ENCODE measurements around the gene MICU2. TPM values are rescaled to one million over a fixed set of nuclear protein-coding genes. Genes with fewer than 3 reads are reported as not detected.

Gene MICU2
- total and polyA plus RNA-seq, 2 experiments from 2014 or later: 51.0 to 122 TPM

- TF ChIP-seq, protein P1, sequence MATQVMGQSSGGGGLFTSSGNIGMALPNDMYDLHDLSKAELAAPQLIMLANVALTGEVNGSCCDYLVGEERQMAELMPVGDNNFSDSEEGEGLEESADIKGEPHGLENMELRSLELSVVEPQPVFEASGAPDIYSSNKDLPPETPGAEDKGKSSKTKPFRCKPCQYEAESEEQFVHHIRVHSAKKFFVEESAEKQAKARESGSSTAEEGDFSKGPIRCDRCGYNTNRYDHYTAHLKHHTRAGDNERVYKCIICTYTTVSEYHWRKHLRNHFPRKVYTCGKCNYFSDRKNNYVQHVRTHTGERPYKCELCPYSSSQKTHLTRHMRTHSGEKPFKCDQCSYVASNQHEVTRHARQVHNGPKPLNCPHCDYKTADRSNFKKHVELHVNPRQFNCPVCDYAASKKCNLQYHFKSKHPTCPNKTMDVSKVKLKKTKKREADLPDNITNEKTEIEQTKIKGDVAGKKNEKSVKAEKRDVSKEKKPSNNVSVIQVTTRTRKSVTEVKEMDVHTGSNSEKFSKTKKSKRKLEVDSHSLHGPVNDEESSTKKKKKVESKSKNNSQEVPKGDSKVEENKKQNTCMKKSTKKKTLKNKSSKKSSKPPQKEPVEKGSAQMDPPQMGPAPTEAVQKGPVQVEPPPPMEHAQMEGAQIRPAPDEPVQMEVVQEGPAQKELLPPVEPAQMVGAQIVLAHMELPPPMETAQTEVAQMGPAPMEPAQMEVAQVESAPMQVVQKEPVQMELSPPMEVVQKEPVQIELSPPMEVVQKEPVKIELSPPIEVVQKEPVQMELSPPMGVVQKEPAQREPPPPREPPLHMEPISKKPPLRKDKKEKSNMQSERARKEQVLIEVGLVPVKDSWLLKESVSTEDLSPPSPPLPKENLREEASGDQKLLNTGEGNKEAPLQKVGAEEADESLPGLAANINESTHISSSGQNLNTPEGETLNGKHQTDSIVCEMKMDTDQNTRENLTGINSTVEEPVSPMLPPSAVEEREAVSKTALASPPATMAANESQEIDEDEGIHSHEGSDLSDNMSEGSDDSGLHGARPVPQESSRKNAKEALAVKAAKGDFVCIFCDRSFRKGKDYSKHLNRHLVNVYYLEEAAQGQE (IDR thresholded peaks at IDR 0.05; ENCODE audit: unreplicated experiment): no peak
These were observed 25.2 kb downstream of the MICU2 start (continued) for GRCh38 chr13:21578748-21579147.

DNA sequence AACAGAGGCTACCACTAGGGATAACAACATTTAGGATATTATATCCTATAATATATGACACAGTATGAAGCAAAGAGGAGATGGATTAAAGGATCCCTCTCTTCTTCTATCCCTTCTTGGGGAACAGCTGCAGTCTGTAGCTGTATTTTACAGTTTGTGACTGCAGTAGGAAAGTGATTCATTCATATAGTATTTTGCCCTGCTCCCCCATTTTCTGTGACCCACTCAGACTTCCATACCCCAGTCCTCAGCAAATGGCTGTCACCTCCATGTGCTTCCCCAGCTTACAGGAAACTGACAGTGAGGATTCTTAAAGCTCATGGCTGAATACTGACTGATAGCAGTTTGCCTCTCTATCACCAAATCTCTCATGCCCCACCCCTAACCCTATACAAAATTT is 27.5 kb downstream of the MICU2 start:
- no peak overlapping the region for H3K4me2 ChIP-seq
- H3K36me3 ChIP-seq (ENCODE audit: insufficient read depth): no peaks in the 10 kb centered on the region
- H3K27ac Mint-ChIP-seq: 0 out of 2 replicates have a peak overlapping the region, but pooled peaks have one; percentile 63
- DNase-seq (ENCODE audit: low spot score) (no peak), ATAC-seq (no peak)
- no peak overlapping the region for H3K27ac ChIP-seq (ENCODE audit: low read depth)
- H3K4me1 ChIP-seq (ENCODE audit: insufficient read depth): peaks cover 8% of the 10 kb centered on the region
- no peak overlapping the region for H2AFZ ChIP-seq
- no peaks in the 10 kb centered on the region for H3F3A ChIP-seq (replicated peaks; ENCODE audit: low read depth)
- no peaks in the 10 kb centered on the region for H3K9me2 ChIP-seq (ENCODE audit: insufficient read depth)
- H4K20me1 ChIP-seq (replicated peaks; ENCODE audit: insufficient read depth): no peaks in the 10 kb centered on the region
- H3K4me3 Mint-ChIP-seq: no peak overlapping the region
- peaks cover 18% of the 10 kb centered on the region for H3K4me1 Mint-ChIP-seq
- H3K79me2 ChIP-seq (replicated peaks; ENCODE audit: insufficient read depth): peaks cover 49% of the 10 kb centered on the region
- no peak overlapping the region for H3K4me3 ChIP-seq
- H3K27me3 Mint-ChIP-seq (ENCODE audit: insufficient read depth, low read depth, poor library complexity): no peaks in the 10 kb centered on the region
- H3K9me3 Mint-ChIP-seq: no peaks in the 10 kb centered on the region
- H3K36me3 Mint-ChIP-seq (ENCODE audit: low read depth): peaks cover 4% of the 10 kb centered on the region; the same call in 2 of the 3 replicates
- H3K27me3 ChIP-seq (ENCODE audit: insufficient read depth): no peaks in the 10 kb centered on the region
- TF ChIP-seq, protein P2, sequence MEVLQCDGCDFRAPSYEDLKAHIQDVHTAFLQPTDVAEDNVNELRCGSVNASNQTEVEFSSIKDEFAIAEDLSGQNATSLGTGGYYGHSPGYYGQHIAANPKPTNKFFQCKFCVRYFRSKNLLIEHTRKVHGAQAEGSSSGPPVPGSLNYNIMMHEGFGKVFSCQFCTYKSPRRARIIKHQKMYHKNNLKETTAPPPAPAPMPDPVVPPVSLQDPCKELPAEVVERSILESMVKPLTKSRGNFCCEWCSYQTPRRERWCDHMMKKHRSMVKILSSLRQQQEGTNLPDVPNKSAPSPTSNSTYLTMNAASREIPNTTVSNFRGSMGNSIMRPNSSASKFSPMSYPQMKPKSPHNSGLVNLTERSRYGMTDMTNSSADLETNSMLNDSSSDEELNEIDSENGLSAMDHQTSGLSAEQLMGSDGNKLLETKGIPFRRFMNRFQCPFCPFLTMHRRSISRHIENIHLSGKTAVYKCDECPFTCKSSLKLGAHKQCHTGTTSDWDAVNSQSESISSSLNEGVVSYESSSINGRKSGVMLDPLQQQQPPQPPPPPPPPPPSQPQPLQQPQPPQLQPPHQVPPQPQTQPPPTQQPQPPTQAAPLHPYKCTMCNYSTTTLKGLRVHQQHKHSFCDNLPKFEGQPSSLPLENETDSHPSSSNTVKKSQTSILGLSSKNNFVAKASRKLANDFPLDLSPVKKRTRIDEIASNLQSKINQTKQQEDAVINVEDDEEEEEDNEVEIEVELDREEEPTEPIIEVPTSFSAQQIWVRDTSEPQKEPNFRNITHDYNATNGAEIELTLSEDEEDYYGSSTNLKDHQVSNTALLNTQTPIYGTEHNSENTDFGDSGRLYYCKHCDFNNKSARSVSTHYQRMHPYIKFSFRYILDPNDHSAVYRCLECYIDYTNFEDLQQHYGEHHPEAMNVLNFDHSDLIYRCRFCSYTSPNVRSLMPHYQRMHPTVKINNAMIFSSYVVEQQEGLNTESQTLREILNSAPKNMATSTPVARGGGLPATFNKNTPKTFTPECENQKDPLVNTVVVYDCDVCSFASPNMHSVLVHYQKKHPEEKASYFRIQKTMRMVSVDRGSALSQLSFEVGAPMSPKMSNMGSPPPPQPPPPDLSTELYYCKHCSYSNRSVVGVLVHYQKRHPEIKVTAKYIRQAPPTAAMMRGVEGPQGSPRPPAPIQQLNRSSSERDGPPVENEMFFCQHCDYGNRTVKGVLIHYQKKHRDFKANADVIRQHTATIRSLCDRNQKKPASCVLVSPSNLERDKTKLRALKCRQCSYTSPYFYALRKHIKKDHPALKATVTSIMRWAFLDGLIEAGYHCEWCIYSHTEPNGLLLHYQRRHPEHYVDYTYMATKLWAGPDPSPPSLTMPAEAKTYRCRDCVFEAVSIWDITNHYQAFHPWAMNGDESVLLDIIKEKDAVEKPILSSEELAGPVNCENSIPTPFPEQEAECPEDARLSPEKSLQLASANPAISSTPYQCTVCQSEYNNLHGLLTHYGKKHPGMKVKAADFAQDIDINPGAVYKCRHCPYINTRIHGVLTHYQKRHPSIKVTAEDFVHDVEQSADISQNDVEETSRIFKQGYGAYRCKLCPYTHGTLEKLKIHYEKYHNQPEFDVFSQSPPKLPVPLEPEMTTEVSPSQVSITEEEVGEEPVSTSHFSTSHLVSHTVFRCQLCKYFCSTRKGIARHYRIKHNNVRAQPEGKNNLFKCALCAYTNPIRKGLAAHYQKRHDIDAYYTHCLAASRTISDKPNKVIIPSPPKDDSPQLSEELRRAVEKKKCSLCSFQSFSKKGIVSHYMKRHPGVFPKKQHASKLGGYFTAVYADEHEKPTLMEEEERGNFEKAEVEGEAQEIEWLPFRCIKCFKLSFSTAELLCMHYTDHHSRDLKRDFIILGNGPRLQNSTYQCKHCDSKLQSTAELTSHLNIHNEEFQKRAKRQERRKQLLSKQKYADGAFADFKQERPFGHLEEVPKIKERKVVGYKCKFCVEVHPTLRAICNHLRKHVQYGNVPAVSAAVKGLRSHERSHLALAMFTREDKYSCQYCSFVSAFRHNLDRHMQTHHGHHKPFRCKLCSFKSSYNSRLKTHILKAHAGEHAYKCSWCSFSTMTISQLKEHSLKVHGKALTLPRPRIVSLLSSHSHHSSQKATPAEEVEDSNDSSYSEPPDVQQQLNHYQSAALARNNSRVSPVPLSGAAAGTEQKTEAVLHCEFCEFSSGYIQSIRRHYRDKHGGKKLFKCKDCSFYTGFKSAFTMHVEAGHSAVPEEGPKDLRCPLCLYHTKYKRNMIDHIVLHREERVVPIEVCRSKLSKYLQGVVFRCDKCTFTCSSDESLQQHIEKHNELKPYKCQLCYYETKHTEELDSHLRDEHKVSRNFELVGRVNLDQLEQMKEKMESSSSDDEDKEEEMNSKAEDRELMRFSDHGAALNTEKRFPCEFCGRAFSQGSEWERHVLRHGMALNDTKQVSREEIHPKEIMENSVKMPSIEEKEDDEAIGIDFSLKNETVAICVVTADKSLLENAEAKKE (CRISPR knock-in tag; IDR thresholded peaks at IDR 0.05): no peak
- no peak for TF ChIP-seq ZNF114 (CRISPR knock-in tag; IDR thresholded peaks at IDR 0.05)
- TF ChIP-seq, protein P3, sequence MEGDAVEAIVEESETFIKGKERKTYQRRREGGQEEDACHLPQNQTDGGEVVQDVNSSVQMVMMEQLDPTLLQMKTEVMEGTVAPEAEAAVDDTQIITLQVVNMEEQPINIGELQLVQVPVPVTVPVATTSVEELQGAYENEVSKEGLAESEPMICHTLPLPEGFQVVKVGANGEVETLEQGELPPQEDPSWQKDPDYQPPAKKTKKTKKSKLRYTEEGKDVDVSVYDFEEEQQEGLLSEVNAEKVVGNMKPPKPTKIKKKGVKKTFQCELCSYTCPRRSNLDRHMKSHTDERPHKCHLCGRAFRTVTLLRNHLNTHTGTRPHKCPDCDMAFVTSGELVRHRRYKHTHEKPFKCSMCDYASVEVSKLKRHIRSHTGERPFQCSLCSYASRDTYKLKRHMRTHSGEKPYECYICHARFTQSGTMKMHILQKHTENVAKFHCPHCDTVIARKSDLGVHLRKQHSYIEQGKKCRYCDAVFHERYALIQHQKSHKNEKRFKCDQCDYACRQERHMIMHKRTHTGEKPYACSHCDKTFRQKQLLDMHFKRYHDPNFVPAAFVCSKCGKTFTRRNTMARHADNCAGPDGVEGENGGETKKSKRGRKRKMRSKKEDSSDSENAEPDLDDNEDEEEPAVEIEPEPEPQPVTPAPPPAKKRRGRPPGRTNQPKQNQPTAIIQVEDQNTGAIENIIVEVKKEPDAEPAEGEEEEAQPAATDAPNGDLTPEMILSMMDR (conservative IDR thresholded peaks at IDR 0.05; ENCODE audit: low read depth in 2 of 2): no peak
- no peak for TF ChIP-seq EZH2 (IDR thresholded peaks at IDR 0.05; ENCODE audit: low read depth, unreplicated experiment)
- no peak for TF ChIP-seq POLR2AphosphoS5 (IDR thresholded peaks at IDR 0.05; ENCODE audit: low read depth)
- TF ChIP-seq JUNB (IDR thresholded peaks at IDR 0.05; ENCODE audit: unreplicated experiment): no peak
- no peak for TF ChIP-seq ZNF331 (CRISPR knock-in tag; IDR thresholded peaks at IDR 0.05; ENCODE audit: low read depth)
- TF ChIP-seq NANOG (IDR thresholded peaks at IDR 0.05; ENCODE audit: borderline replicate concordance): no peak
- no peak for TF ChIP-seq EZH2phosphoT487 (IDR thresholded peaks at IDR 0.05; ENCODE audit: unreplicated experiment)
- TF ChIP-seq, protein P1 (IDR thresholded peaks at IDR 0.05; ENCODE audit: unreplicated experiment): no peak

All from GM23338 (cell line).